ENCODE results near the gene KMT2E.

DNA sequence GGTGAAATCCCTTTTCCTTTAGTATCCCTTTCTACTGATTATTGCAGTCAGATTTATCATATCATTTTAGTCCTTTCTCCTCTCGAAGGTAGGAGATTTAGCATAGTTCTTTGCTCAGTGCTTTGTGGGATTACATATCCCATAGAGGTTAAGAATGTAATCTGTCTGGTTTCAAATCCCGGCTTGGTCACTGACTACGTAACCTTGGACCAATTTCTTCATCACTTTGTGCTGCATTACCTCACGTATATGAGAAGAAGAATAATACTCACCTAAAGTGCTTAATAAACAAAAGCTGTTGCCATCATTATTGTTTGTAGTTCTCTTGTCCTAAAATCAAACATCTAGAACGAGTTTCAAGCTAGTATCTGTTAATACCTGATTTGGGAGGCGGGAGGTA lies 74.0 kb downstream of the KMT2E start:
- no peak for TF ChIP-seq EP300 (IDR thresholded peaks at IDR 0.05)
- TF ChIP-seq, protein P1, sequence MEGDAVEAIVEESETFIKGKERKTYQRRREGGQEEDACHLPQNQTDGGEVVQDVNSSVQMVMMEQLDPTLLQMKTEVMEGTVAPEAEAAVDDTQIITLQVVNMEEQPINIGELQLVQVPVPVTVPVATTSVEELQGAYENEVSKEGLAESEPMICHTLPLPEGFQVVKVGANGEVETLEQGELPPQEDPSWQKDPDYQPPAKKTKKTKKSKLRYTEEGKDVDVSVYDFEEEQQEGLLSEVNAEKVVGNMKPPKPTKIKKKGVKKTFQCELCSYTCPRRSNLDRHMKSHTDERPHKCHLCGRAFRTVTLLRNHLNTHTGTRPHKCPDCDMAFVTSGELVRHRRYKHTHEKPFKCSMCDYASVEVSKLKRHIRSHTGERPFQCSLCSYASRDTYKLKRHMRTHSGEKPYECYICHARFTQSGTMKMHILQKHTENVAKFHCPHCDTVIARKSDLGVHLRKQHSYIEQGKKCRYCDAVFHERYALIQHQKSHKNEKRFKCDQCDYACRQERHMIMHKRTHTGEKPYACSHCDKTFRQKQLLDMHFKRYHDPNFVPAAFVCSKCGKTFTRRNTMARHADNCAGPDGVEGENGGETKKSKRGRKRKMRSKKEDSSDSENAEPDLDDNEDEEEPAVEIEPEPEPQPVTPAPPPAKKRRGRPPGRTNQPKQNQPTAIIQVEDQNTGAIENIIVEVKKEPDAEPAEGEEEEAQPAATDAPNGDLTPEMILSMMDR (IDR thresholded peaks at IDR 0.05), result no peak
